ENCODE measurements around the gene CPZ. TPM values are rescaled to one million over a fixed set of nuclear protein-coding genes. Genes with fewer than 3 reads are reported as not detected.

Gene CPZ
- total and polyA plus RNA-seq, 9 donors = 3.3 to 18.4 (median 5.9) TPM

DNA sequence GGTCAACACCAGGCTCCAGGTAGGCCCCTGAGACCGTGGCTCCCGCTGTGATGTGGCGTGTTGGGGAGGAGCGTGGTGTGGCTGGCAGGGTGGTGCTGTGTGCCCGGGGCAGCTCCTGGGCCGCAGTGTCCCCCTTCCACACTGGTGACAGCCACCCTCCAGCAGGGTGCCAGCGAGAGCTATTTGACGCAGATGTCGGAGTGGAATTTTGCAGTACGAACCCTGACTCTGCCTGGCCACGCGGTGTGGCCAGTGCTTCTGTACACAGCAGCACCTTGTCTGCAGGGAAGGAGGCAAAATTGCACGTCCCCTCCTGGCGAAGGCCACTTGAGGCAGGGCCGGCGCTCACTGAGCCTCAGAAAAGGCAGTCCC lies 53.2 kb downstream of the CPZ start:
- Histone ChIP-seq H3K9me3 (replicated peaks; ENCODE audit: control insufficient read depth, low read depth, low read length) (no peaks in the 10 kb centered on the region), H3K4me1 (ENCODE audit: control insufficient read depth, insufficient read depth, low read length) (no peaks in the 10 kb centered on the region), H3K27ac (ENCODE audit: low read length) (no peak overlapping the region), H3K36me3 (ENCODE audit: control insufficient read depth, insufficient read depth, low read length) (no peaks in the 10 kb centered on the region), H3K4me3 (ENCODE audit: low read length) (no peak overlapping the region), H3K27me3 (ENCODE audit: control insufficient read depth, insufficient read depth, low read length) (peaks cover 22% of the 10 kb centered on the region)
- 80% methylated on average over 16 of the region's 16 CpGs for WGBS (ENCODE audit: insufficient coverage)
- no peak for DNase-seq

GRCh38 chr4:8646296-8647093 lies 53.9 kb downstream of the CPZ start:
- H3K36me3 ChIP-seq (ENCODE audit: control insufficient read depth, insufficient read depth, low read length) = no peaks in the 10 kb centered on the region
- no peak overlapping the region for H3K4me3 ChIP-seq (ENCODE audit: low read length)
- 78% methylated on average over 30 of the region's 36 CpGs for whole genome bisulfite sequencing (ENCODE audit: insufficient coverage)
- no peak overlapping the region for H3K27ac ChIP-seq (ENCODE audit: low read length)
- no peaks in the 10 kb centered on the region for H3K9me3 ChIP-seq (replicated peaks; ENCODE audit: control insufficient read depth, low read depth, low read length)
- peaks cover 24% of the 10 kb centered on the region for H3K27me3 ChIP-seq (ENCODE audit: control insufficient read depth, insufficient read depth, low read length)
- no peaks in the 10 kb centered on the region for H3K4me1 ChIP-seq (ENCODE audit: control insufficient read depth, insufficient read depth, low read length)
- DNase-seq = no peak

GRCh38 chr4:8647094-8647570 lies 54.6 kb downstream of the CPZ start:
- H3K4me1 ChIP-seq (ENCODE audit: control insufficient read depth, insufficient read depth, low read length) = no peaks in the 10 kb centered on the region
- WGBS (ENCODE audit: insufficient coverage) = 89% methylated on average over 3 of the region's 14 CpGs

GRCh38 chr4:8647626-8648025 lies 55.1 kb downstream of the CPZ start:
- WGBS (ENCODE audit: insufficient coverage) = 78% methylated on average over 13 of the region's 13 CpGs

More at GRCh38 chr4:8647094-8647570, 54.6 kb downstream of the CPZ start:
- DNase-seq = no peak
- H3K36me3 ChIP-seq (ENCODE audit: control insufficient read depth, insufficient read depth, low read length) = no peaks in the 10 kb centered on the region
- H3K27ac ChIP-seq (ENCODE audit: low read length) = no peak overlapping the region
- no peaks in the 10 kb centered on the region for H3K9me3 ChIP-seq (replicated peaks; ENCODE audit: control insufficient read depth, low read depth, low read length)
- no peak overlapping the region for H3K4me3 ChIP-seq (ENCODE audit: low read length)
- peaks cover 24% of the 10 kb centered on the region for H3K27me3 ChIP-seq (ENCODE audit: control insufficient read depth, insufficient read depth, low read length)

GRCh38 chr4:8648296-8648695 lies 55.7 kb downstream of the CPZ start:
- no peaks in the 10 kb centered on the region for H3K4me1 ChIP-seq (ENCODE audit: control insufficient read depth, insufficient read depth, low read length)
- WGBS (ENCODE audit: insufficient coverage) = 71% methylated on average over 1 of the region's 6 CpGs
- DNase-seq = no peak
- no peaks in the 10 kb centered on the region for H3K36me3 ChIP-seq (ENCODE audit: control insufficient read depth, insufficient read depth, low read length)
- peaks cover 26% of the 10 kb centered on the region for H3K27me3 ChIP-seq (ENCODE audit: control insufficient read depth, insufficient read depth, low read length)
- no peak overlapping the region for H3K4me3 ChIP-seq (ENCODE audit: low read length)
- no peaks in the 10 kb centered on the region for H3K9me3 ChIP-seq (replicated peaks; ENCODE audit: control insufficient read depth, low read depth, low read length)
- no peak overlapping the region for H3K27ac ChIP-seq (ENCODE audit: low read length)

More at GRCh38 chr4:8647626-8648025, 55.1 kb downstream of the CPZ start:
- no peak for DNase-seq
- H3K36me3 ChIP-seq (ENCODE audit: control insufficient read depth, insufficient read depth, low read length) = no peaks in the 10 kb centered on the region
- no peak overlapping the region for H3K27ac ChIP-seq (ENCODE audit: low read length)
- H3K9me3 ChIP-seq (replicated peaks; ENCODE audit: control insufficient read depth, low read depth, low read length) = no peaks in the 10 kb centered on the region
- peaks cover 25% of the 10 kb centered on the region for H3K27me3 ChIP-seq (ENCODE audit: control insufficient read depth, insufficient read depth, low read length)
- no peaks in the 10 kb centered on the region for H3K4me1 ChIP-seq (ENCODE audit: control insufficient read depth, insufficient read depth, low read length)
- H3K4me3 ChIP-seq (ENCODE audit: low read length) = no peak overlapping the region

GRCh38 chr4:8648816-8649630 lies 56.5 kb downstream of the CPZ start:
- no peaks in the 10 kb centered on the region for H3K36me3 ChIP-seq (ENCODE audit: control insufficient read depth, insufficient read depth, low read length)
- DNase-seq = no peak
- 50% methylated on average over 18 of the region's 23 CpGs for WGBS (ENCODE audit: insufficient coverage)
- H3K27me3 ChIP-seq (ENCODE audit: control insufficient read depth, insufficient read depth, low read length) = peaks cover 26% of the 10 kb centered on the region
- no peak overlapping the region for H3K4me3 ChIP-seq (ENCODE audit: low read length)
- no peaks in the 10 kb centered on the region for H3K4me1 ChIP-seq (ENCODE audit: control insufficient read depth, insufficient read depth, low read length)
- H3K9me3 ChIP-seq (replicated peaks; ENCODE audit: control insufficient read depth, low read depth, low read length) = no peaks in the 10 kb centered on the region
- H3K27ac ChIP-seq (ENCODE audit: low read length) = no peak overlapping the region

GRCh38 chr4:8649631-8650361 lies 57.2 kb downstream of the CPZ start:
- 20% methylated on average over 29 of the region's 33 CpGs for WGBS (ENCODE audit: insufficient coverage)
- peaks cover 26% of the 10 kb centered on the region for H3K27me3 ChIP-seq (ENCODE audit: control insufficient read depth, insufficient read depth, low read length)
- H3K9me3 ChIP-seq (replicated peaks; ENCODE audit: control insufficient read depth, low read depth, low read length) = no peaks in the 10 kb centered on the region

GRCh38 chr4:8651661-8652180 lies 59.2 kb downstream of the CPZ start:
- H3K27ac ChIP-seq (ENCODE audit: low read length) = no peak overlapping the region
- no peaks in the 10 kb centered on the region for H3K4me1 ChIP-seq (ENCODE audit: control insufficient read depth, insufficient read depth, low read length)
- no peak overlapping the region for H3K4me3 ChIP-seq (ENCODE audit: low read length)
- DNase-seq = no peak
- WGBS (ENCODE audit: insufficient coverage) = 90% methylated on average over 15 of the region's 18 CpGs
- no peaks in the 10 kb centered on the region for H3K36me3 ChIP-seq (ENCODE audit: control insufficient read depth, insufficient read depth, low read length)
- no peaks in the 10 kb centered on the region for H3K9me3 ChIP-seq (replicated peaks; ENCODE audit: control insufficient read depth, low read depth, low read length)
- H3K27me3 ChIP-seq (ENCODE audit: control insufficient read depth, insufficient read depth, low read length) = peaks cover 24% of the 10 kb centered on the region

More at GRCh38 chr4:8649631-8650361, 57.2 kb downstream of the CPZ start:
- DNase-seq = no peak
- H3K4me1 ChIP-seq (ENCODE audit: control insufficient read depth, insufficient read depth, low read length) = no peaks in the 10 kb centered on the region
- H3K27ac ChIP-seq (ENCODE audit: low read length) = no peak overlapping the region
- no peaks in the 10 kb centered on the region for H3K36me3 ChIP-seq (ENCODE audit: control insufficient read depth, insufficient read depth, low read length)
- H3K4me3 ChIP-seq (ENCODE audit: low read length) = no peak overlapping the region

GRCh38 chr4:8652181-8653078 lies 59.9 kb downstream of the CPZ start:
- 72% methylated on average over 21 of the region's 25 CpGs for WGBS (ENCODE audit: insufficient coverage)
- Histone ChIP-seq H3K27me3 (ENCODE audit: control insufficient read depth, insufficient read depth, low read length) (peaks cover 24% of the 10 kb centered on the region), H3K9me3 (replicated peaks; ENCODE audit: control insufficient read depth, low read depth, low read length) (no peaks in the 10 kb centered on the region), H3K36me3 (ENCODE audit: control insufficient read depth, insufficient read depth, low read length) (no peaks in the 10 kb centered on the region), H3K4me1 (ENCODE audit: control insufficient read depth, insufficient read depth, low read length) (no peaks in the 10 kb centered on the region), H3K27ac (ENCODE audit: low read length) (no peak overlapping the region), H3K4me3 (ENCODE audit: low read length) (no peak overlapping the region)
- no peak for DNase-seq
